Erythroblast (primary cell): Measurements from ENCODE around the gene PUS7L.

Source experiments
- GATA1 ChIP-seq: IDR thresholded peaks from 2 replicates; pipeline ENCODE4 v1.6.1; 2011; ENCODE audit warnings: low read depth, mild to moderate bottlenecking, control low read depth, low read length, moderate library complexity
- POLR2A ChIP-seq: IDR thresholded peaks from 2 replicates; pipeline ENCODE4 v1.6.1; 2011; ENCODE audit warnings: mild to moderate bottlenecking, low read length

DNA sequence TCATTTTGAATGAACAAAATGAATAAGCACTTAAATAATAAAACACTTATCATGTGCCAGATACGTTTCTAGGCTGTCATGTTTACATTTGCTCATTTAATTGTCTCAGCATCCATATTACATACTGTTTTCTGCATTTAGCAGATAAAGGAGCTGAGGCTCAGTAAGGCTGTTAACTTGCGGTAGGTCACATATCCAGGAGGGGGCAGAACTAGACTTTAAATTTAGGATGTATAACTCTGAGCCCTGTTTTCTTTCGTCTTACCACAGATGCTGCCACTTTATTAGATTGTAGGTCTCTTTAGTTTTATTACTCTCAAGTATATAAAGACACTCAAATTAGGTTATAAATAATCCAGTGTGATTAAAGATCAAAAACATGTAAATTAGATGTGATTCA is 17.9 kb upstream of the PUS7L start:
- no peak for TF ChIP-seq POLR2A
- TF ChIP-seq GATA1 = no peak
